H9 (cell line): ENCODE results near the gene ANKRD23. TPM values are rescaled to one million over a fixed set of nuclear protein-coding genes. Genes with fewer than 3 reads are reported as not detected.

Experiments
- DNase-seq: peaks from one replicate; pipeline ENCODE4 v3.0.0-alpha.2; 2017
- H2AFZ ChIP-seq: one replicate; pipeline ENCODE4 v1.6.1; 2013; ENCODE audit warnings: mild to moderate bottlenecking, low read length, control low read depth, moderate library complexity
- H2AK5ac ChIP-seq: 2 replicates; pipeline ENCODE4 v1.6.1; 2013; ENCODE audit warnings: low read length, control low read depth, mixed read lengths; ENCODE audit not compliant: insufficient read length
- H2BK120ac ChIP-seq: one replicate; pipeline ENCODE4 v1.6.1; 2013; ENCODE audit warnings: low read depth, mild to moderate bottlenecking, low read length, control low read depth, inconsistent platforms; ENCODE audit not compliant: poor library complexity, severe bottlenecking
- H2BK12ac ChIP-seq: 2 replicates; pipeline ENCODE4 v1.6.1; 2013; ENCODE audit warnings: low read length, control low read depth, mixed read lengths, low read depth; ENCODE audit not compliant: insufficient read length
- H2BK15ac ChIP-seq: 2 replicates; pipeline ENCODE4 v1.6.1; 2013; ENCODE audit warnings: low read depth, low read length, control low read depth
- H2BK20ac ChIP-seq: one replicate; pipeline ENCODE4 v1.6.1; 2013; ENCODE audit warnings: low read depth, mild to moderate bottlenecking, low read length, control low read depth, inconsistent platforms; ENCODE audit not compliant: poor library complexity, severe bottlenecking
- H2BK5ac ChIP-seq: 2 replicates; pipeline ENCODE4 v1.6.1; 2013; ENCODE audit warnings: low read length, control low read depth, mixed read lengths; ENCODE audit not compliant: insufficient read length
- H3K14ac ChIP-seq: 2 replicates; pipeline ENCODE4 v1.6.1; 2013; ENCODE audit warnings: low read length, control low read depth; ENCODE audit not compliant: insufficient read depth
- H3K18ac ChIP-seq: 2 replicates; pipeline ENCODE4 v1.6.1; 2013; ENCODE audit warnings: low read depth, mild to moderate bottlenecking, mixed read lengths, low read length, control low read depth; ENCODE audit not compliant: insufficient read length
- H3K23ac ChIP-seq: 2 replicates; pipeline ENCODE4 v1.6.1; 2013; ENCODE audit warnings: low read length, control low read depth, mixed read lengths, low read depth; ENCODE audit not compliant: insufficient read length
- H3K23me2 ChIP-seq: 2 replicates; pipeline ENCODE4 v1.6.1; 2013; ENCODE audit warnings: low read depth, mild to moderate bottlenecking, mixed read lengths, low read length, control low read depth; ENCODE audit not compliant: insufficient read length, poor library complexity, severe bottlenecking
- H3K27ac ChIP-seq: 2 replicates; pipeline ENCODE4 v1.5.1; 2013; ENCODE audit warnings: low read length, control low read depth, mixed read lengths, low read depth; ENCODE audit not compliant: insufficient read length
- H3K27me3 ChIP-seq: 2 replicates; pipeline ENCODE4 v1.6.1; 2013; ENCODE audit warnings: low read length, control low read depth, inconsistent platforms; ENCODE audit not compliant: insufficient read depth
- H3K4ac ChIP-seq: 2 replicates; pipeline ENCODE4 v1.6.1; 2013; ENCODE audit warnings: low read depth, mild to moderate bottlenecking, control low read depth, inconsistent platforms, low read length, moderate library complexity
- H3K4me1 ChIP-seq: 2 replicates; pipeline ENCODE4 v1.6.1; 2013; ENCODE audit warnings: low read length, control low read depth, inconsistent platforms; ENCODE audit not compliant: insufficient read depth
- H3K4me2 ChIP-seq: 2 replicates; pipeline ENCODE4 v1.6.1; 2013; ENCODE audit warnings: low read length, control low read depth, mixed read lengths; ENCODE audit not compliant: insufficient read length, insufficient read depth
- H3K56ac ChIP-seq: 2 replicates; pipeline ENCODE4 v1.6.1; 2013; ENCODE audit warnings: low read depth, mild to moderate bottlenecking, mixed read lengths, low read length, control low read depth; ENCODE audit not compliant: insufficient read length
- H3K79me1 ChIP-seq: 2 replicates; pipeline ENCODE4 v1.6.1; 2013; ENCODE audit warnings: low read depth, mild to moderate bottlenecking, moderate library complexity, low read length, control low read depth, inconsistent platforms; ENCODE audit not compliant: insufficient read depth, poor library complexity, severe bottlenecking
- H3K79me2 ChIP-seq: 2 replicates; pipeline ENCODE4 v1.6.1; 2013; ENCODE audit warnings: low read length, control low read depth, inconsistent platforms; ENCODE audit not compliant: insufficient read depth
- H3K9ac ChIP-seq: 2 replicates; pipeline ENCODE4 v1.6.1; 2013; ENCODE audit warnings: low read length, control low read depth, mixed read lengths; ENCODE audit not compliant: insufficient read length; ENCODE audit errors: extremely low read depth
- H3K9me3 ChIP-seq: one replicate; pipeline ENCODE4 v1.6.1; 2013; ENCODE audit warnings: low read depth, low read length, inconsistent platforms; ENCODE audit not compliant: control insufficient read depth
- H3T11ph ChIP-seq: one replicate; pipeline ENCODE4 v1.6.1; 2013; ENCODE audit warnings: mild to moderate bottlenecking, low read length, control low read depth, inconsistent platforms
- H4K20me1 ChIP-seq: one replicate; pipeline ENCODE4 v1.6.1; 2013; ENCODE audit not compliant: control insufficient read depth, insufficient read length, insufficient read depth
- H4K5ac ChIP-seq: 2 replicates; pipeline ENCODE4 v1.6.1; 2013; ENCODE audit warnings: low read depth, mild to moderate bottlenecking, mixed read lengths, low read length, control low read depth; ENCODE audit not compliant: insufficient read length
- H4K8ac ChIP-seq: replicated peaks from 2 replicates; pipeline ENCODE4 v1.6.1; 2013; ENCODE audit warnings: low read length, control low read depth, mixed read lengths, low read depth; ENCODE audit not compliant: insufficient read length
- H4K91ac ChIP-seq: 2 replicates; pipeline ENCODE4 v1.6.1; 2013; ENCODE audit warnings: low read depth, mild to moderate bottlenecking, moderate library complexity, mixed read lengths, low read length, control low read depth; ENCODE audit not compliant: insufficient read length
- H3K27ac Mint-ChIP-seq, 3 experiments: 2 replicates in 2 of 3; 3 replicates in 1 of 3; pipeline ENCODE4 v1.8.0; 2020 to 2021; ENCODE audit warnings: mixed read lengths in 3 of 3, mild to moderate bottlenecking in 1 of 3, moderate library complexity in 1 of 3
- H3K27me3 Mint-ChIP-seq: 2 replicates; pipeline ENCODE4 v1.8.0; 2021; ENCODE audit warnings: low read depth, mild to moderate bottlenecking, moderate library complexity, mixed read lengths
- H3K36me3 Mint-ChIP-seq, 3 experiments: 2 replicates in 2 of 3; 3 replicates in 1 of 3; pipeline ENCODE4 v1.8.0; 2020 to 2021; ENCODE audit warnings: low read depth in 3 of 3, mixed read lengths in 3 of 3; ENCODE audit not compliant: insufficient read depth in 1 of 3
- H3K4me1 Mint-ChIP-seq, 2 experiments: 2 replicates each; pipeline ENCODE4 v1.8.0; 2020; ENCODE audit warnings: mixed read lengths in 2 of 2
- H3K4me3 Mint-ChIP-seq, 2 experiments: 2 replicates in 1 of 2; 3 replicates in 1 of 2; pipeline ENCODE4 v1.8.0; 2020 to 2021; ENCODE audit warnings: mild to moderate bottlenecking in 2 of 2, mixed read lengths in 2 of 2, moderate library complexity in 1 of 2
- H3K9me3 Mint-ChIP-seq, 2 experiments: 2 replicates in 1 of 2; 3 replicates in 1 of 2; pipeline ENCODE4 v1.8.0; 2020; ENCODE audit warnings: mild to moderate bottlenecking in 2 of 2, mixed read lengths in 2 of 2, moderate library complexity in 1 of 2
- CTCF ChIP-seq: fragments of 200-600 bp; sonication (generic); conservative IDR thresholded peaks from 3 replicates; pipeline ENCODE4 v1.8.0; 2021; ENCODE audit warnings: antibody characterized with exemption, mild to moderate bottlenecking
- WGBS: extraction: QIAGEN DNeasy Blood & Tissue Kit; methylation state at CpG from one replicate; pipeline ENCODE4 v1.1.7; 2013; ENCODE audit warnings: missing lambda C conversion rate, low lambda C conversion rate, mixed read lengths; ENCODE audit not compliant: insufficient read length; ENCODE audit errors: extremely low coverage; 5-methylcytosine and 5-hydroxymethylcytosine counted together
- total RNA-seq: library from RNA; stranded (reverse); gene quantifications from 2 replicates; pipeline ENCODE4 v1.2.1, GENCODE V29; 2021

ANKRD23 gene
- total RNA-seq, 1 experiment from 2014 or later = 2.4 TPM

GRCh38 chr2:96821113-96821675 lies 22.6 kb downstream of the ANKRD23 start:
- H3K4me3 Mint-ChIP-seq = no peak overlapping the region
- peaks cover 3% of the 10 kb centered on the region; the same call in 1 of the 2 replicates for H3K4me1 ChIP-seq

More at GRCh38 chr2:96821113-96821675, 22.6 kb downstream of the ANKRD23 start:
- Histone ChIP-seq H3K9ac (no peak overlapping the region), H3K23me2 (peaks cover 3% of the 10 kb centered on the region), H3K27ac (no peak overlapping the region), H3K23ac (no peak overlapping the region), H3K79me1 (peaks cover 6% of the 10 kb centered on the region), H3K4me2 (no peak overlapping the region), H3K14ac (no peak overlapping the region), H4K20me1 (peaks cover 2% of the 10 kb centered on the region), H3T11ph (no peak overlapping the region), H4K8ac (no peak overlapping the region), H3K18ac (no peak overlapping the region), H3K27me3 (no peaks in the 10 kb centered on the region), H4K5ac (no peak overlapping the region), H3K4ac (no peak overlapping the region), H2BK12ac (no peak overlapping the region), H2BK120ac (no peak overlapping the region), H3K56ac (no peak overlapping the region), H3K79me2 (peaks cover 5% of the 10 kb centered on the region; the same call in 1 of the 2 replicates), H2BK15ac (no peak overlapping the region), H2AK5ac (no peak overlapping the region), H2BK20ac (no peak overlapping the region), H4K91ac (no peak overlapping the region), H2BK5ac (no peak overlapping the region), H3K9me3 (no peaks in the 10 kb centered on the region), H2AFZ (no peak overlapping the region)
- Mint-ChIP-seq H3K9me3 (no peaks in the 10 kb centered on the region; a peak in 1 of 5 replicates), H3K27me3 (peaks cover 1% of the 10 kb centered on the region; the same call in 1 of the 2 replicates), H3K36me3 (peaks cover 20 to 59% (median 54%) of the 10 kb centered on the region in 3 experiments), H3K4me1 (peaks cover 39 to 44% of the 10 kb centered on the region in 2 experiments), H3K27ac (peak overlapping the region; percentile 13 to 70 (median 29); a peak in 5 of 7 replicates)
- DNase-seq = no peak
- no CpG with 5 or more reads among the region's 11 CpGs for WGBS
- TF ChIP-seq CTCF = no peak
